Natural killer cell treated with Interleukin-12 subunit alpha and Interleukin-12 subunit beta and Interleukin-15 and Interleukin-18, amount 100 ng/mL, for 72 hours (primary cell): Measurements from ENCODE around the gene RRM1. TPM values are rescaled to one million over a fixed set of nuclear protein-coding genes. Genes with fewer than 3 reads are reported as not detected.
"Not testable (repeated sequence)": the region's sequence is repeated elsewhere in the genome, so short reads cannot be mapped to it uniquely, and the experiment has no call there.

Experiments
- ATAC-seq, 2 donors: fragments of 150-1000 bp; cut with Tn5 transposase in 1 of 2; sonication (Bioruptor Pico), chemical (Tn5 transposase) in 1 of 2; 2 replicates each; pipeline ENCODE4 v1.10.0; 2021
- DNase-seq: peaks from one replicate; pipeline ENCODE4 v3.0.0; 2022; ENCODE audit warnings: low spot score
- H3K27ac Mint-ChIP-seq, 2 donors: 1 replicate in 1 of 2; 2 replicates in 1 of 2; pipeline ENCODE4 v1.8.0; 2022; ENCODE audit warnings: mixed read lengths in 2 of 2, mild to moderate bottlenecking in 1 of 2, moderate library complexity in 1 of 2
- H3K27me3 Mint-ChIP-seq, 2 donors: 1 replicate in 1 of 2; 2 replicates in 1 of 2; pipeline ENCODE4 v1.8.0; 2022; ENCODE audit warnings: mixed read lengths in 2 of 2
- H3K36me3 Mint-ChIP-seq: one replicate; pipeline ENCODE4 v1.8.0; 2022; ENCODE audit warnings: mixed read lengths
- H3K4me1 Mint-ChIP-seq, 2 donors: 1 replicate in 1 of 2; 2 replicates in 1 of 2; pipeline ENCODE4 v1.8.0; 2022; ENCODE audit warnings: low read depth in 2 of 2, mixed read lengths in 2 of 2, mild to moderate bottlenecking in 1 of 2
- H3K4me3 Mint-ChIP-seq: one replicate; pipeline ENCODE4 v1.8.0; 2022; ENCODE audit warnings: mixed read lengths
- H3K9me3 Mint-ChIP-seq: 2 replicates; pipeline ENCODE4 v1.8.0; 2022; ENCODE audit warnings: mixed read lengths
- total RNA-seq, 2 donors: library from RNA; stranded (reverse); gene quantifications; one replicate each; pipeline ENCODE4 v1.2.3, GENCODE V29; 2022

The RRM1 gene
- total RNA-seq, 2 donors from 2014 or later, result 109 to 181 TPM

- H3K27ac Mint-ChIP-seq, DNase-seq, H3K9me3 Mint-ChIP-seq, H3K4me1 Mint-ChIP-seq, H3K27me3 Mint-ChIP-seq, H3K4me3 Mint-ChIP-seq, ATAC-seq: not testable (repeated sequence)
- H3K36me3 Mint-ChIP-seq, result peaks cover 27% of the 10 kb centered on the region
Observed at GRCh38 chr11:4130219-4130618, 35.6 kb downstream of the RRM1 start.

GRCh38 chr11:4134806-4135205, 40.2 kb downstream of the RRM1 start:
- Mint-ChIP-seq H3K27me3 (no peaks in the 10 kb centered on the region), H3K36me3 (peaks cover 25% of the 10 kb centered on the region), H3K4me3 (no peak overlapping the region), H3K4me1 (no peaks in the 10 kb centered on the region), H3K27ac (no peak overlapping the region), H3K9me3 (no peaks in the 10 kb centered on the region)
- DNase-seq, result no peak
- ATAC-seq, result no peak

GRCh38 chr11:4138497-4138896, 43.9 kb downstream of the RRM1 start:
- no peaks in the 10 kb centered on the region for H3K4me1 Mint-ChIP-seq
- no peak overlapping the region for H3K27ac Mint-ChIP-seq
- H3K9me3 Mint-ChIP-seq, result no peaks in the 10 kb centered on the region
- no peak for ATAC-seq
- H3K4me3 Mint-ChIP-seq, result no peak overlapping the region
- no peaks in the 10 kb centered on the region for H3K27me3 Mint-ChIP-seq
- peaks cover 47% of the 10 kb centered on the region for H3K36me3 Mint-ChIP-seq
- DNase-seq, result no peak

- Mint-ChIP-seq H3K27me3 (no peaks in the 10 kb centered on the region), H3K9me3 (no peaks in the 10 kb centered on the region), H3K4me3 (no peak overlapping the region), H3K27ac (no peak overlapping the region), H3K4me1 (no peaks in the 10 kb centered on the region), H3K36me3 (peaks cover 47% of the 10 kb centered on the region)
- no peak for ATAC-seq
- DNase-seq, result no peak
Observed at GRCh38 chr11:4140067-4140636, 45.6 kb downstream of the RRM1 start.

- ATAC-seq (peak; percentile 8 to 25), DNase-seq (no peak)
- Mint-ChIP-seq H3K9me3 (no peaks in the 10 kb centered on the region), H3K4me1 (no peaks in the 10 kb centered on the region), H3K36me3 (peaks cover 9% of the 10 kb centered on the region), H3K4me3 (no peak overlapping the region), H3K27me3 (no peaks in the 10 kb centered on the region), H3K27ac (no peak overlapping the region)
Observed at GRCh38 chr11:4146070-4146771, 51.6 kb downstream of the RRM1 start.

GRCh38 chr11:4146772-4147098, 52.1 kb downstream of the RRM1 start:
- H3K9me3 Mint-ChIP-seq, result no peaks in the 10 kb centered on the region
- H3K27ac Mint-ChIP-seq, result no peak overlapping the region
- DNase-seq (no peak), ATAC-seq (peak; percentile 10 to 12)
- H3K4me3 Mint-ChIP-seq, result no peak overlapping the region
- H3K27me3 Mint-ChIP-seq, result no peaks in the 10 kb centered on the region
- peaks cover 3% of the 10 kb centered on the region for H3K36me3 Mint-ChIP-seq
- H3K4me1 Mint-ChIP-seq, result no peaks in the 10 kb centered on the region

- no peaks in the 10 kb centered on the region for H3K4me1 Mint-ChIP-seq
- H3K4me3 Mint-ChIP-seq, result no peak overlapping the region
- H3K36me3 Mint-ChIP-seq, result no peaks in the 10 kb centered on the region
- no peak for DNase-seq
- peaks cover 0 to 2% of the 10 kb centered on the region in 2 donors for H3K27me3 Mint-ChIP-seq
- H3K27ac Mint-ChIP-seq, result no peak overlapping the region
- ATAC-seq, result no peak
- no peaks in the 10 kb centered on the region for H3K9me3 Mint-ChIP-seq
Observed at GRCh38 chr11:4154503-4154902, 59.9 kb downstream of the RRM1 start.

- Mint-ChIP-seq H3K4me1 (no peaks in the 10 kb centered on the region), H3K9me3 (no peaks in the 10 kb centered on the region), H3K4me3 (no peak overlapping the region), H3K36me3 (no peaks in the 10 kb centered on the region), H3K27ac (no peak overlapping the region), H3K27me3 (peaks cover 2 to 7% of the 10 kb centered on the region in 2 donors)
- DNase-seq, result no peak
- no peak for ATAC-seq
Observed at GRCh38 chr11:4156571-4156970, 62.0 kb downstream of the RRM1 start.

GRCh38 chr11:4158818-4159217, 64.2 kb downstream of the RRM1 start:
- not testable (repeated sequence) for H3K9me3 Mint-ChIP-seq, DNase-seq, H3K27me3 Mint-ChIP-seq, H3K27ac Mint-ChIP-seq, ATAC-seq, H3K4me1 Mint-ChIP-seq, H3K36me3 Mint-ChIP-seq, H3K4me3 Mint-ChIP-seq

- Mint-ChIP-seq H3K9me3 (no peaks in the 10 kb centered on the region), H3K4me1 (no peaks in the 10 kb centered on the region), H3K27me3 (peaks cover 0 to 8% of the 10 kb centered on the region in 2 donors), H3K4me3 (no peak overlapping the region), H3K27ac (no peak overlapping the region), H3K36me3 (no peaks in the 10 kb centered on the region)
- DNase-seq, result no peak
- ATAC-seq, result no peak
Observed at GRCh38 chr11:4161305-4161704, 66.7 kb downstream of the RRM1 start.

GRCh38 chr11:4164884-4165590, 70.4 kb downstream of the RRM1 start:
- DNase-seq, result no peak
- ATAC-seq, result peak in 1 of 2 donors; percentile 7
- H3K4me3 Mint-ChIP-seq, result no peak overlapping the region
- no peaks in the 10 kb centered on the region for H3K9me3 Mint-ChIP-seq
- no peaks in the 10 kb centered on the region for H3K36me3 Mint-ChIP-seq
- no peak overlapping the region for H3K27ac Mint-ChIP-seq
- H3K27me3 Mint-ChIP-seq, result peaks cover 0 to 8% of the 10 kb centered on the region in 2 donors
- no peaks in the 10 kb centered on the region for H3K4me1 Mint-ChIP-seq

- Mint-ChIP-seq H3K27me3 (no peaks in the 10 kb centered on the region), H3K36me3 (no peaks in the 10 kb centered on the region), H3K4me3 (no peak overlapping the region), H3K27ac (no peak overlapping the region), H3K4me1 (no peaks in the 10 kb centered on the region), H3K9me3 (no peaks in the 10 kb centered on the region)
- DNase-seq (no peak), ATAC-seq (peak in 1 of 2 donors; percentile 46)
Observed at GRCh38 chr11:4167292-4167691, 72.7 kb downstream of the RRM1 start.

- Mint-ChIP-seq H3K9me3 (no peaks in the 10 kb centered on the region), H3K27me3 (no peaks in the 10 kb centered on the region), H3K27ac (no peak overlapping the region), H3K36me3 (no peaks in the 10 kb centered on the region), H3K4me3 (no peak overlapping the region), H3K4me1 (no peaks in the 10 kb centered on the region)
- DNase-seq, result no peak
- ATAC-seq, result peak; percentile 32 to 44
Observed at GRCh38 chr11:4167758-4168157, 73.2 kb downstream of the RRM1 start.

GRCh38 chr11:4175620-4176350, 81.2 kb downstream of the RRM1 start:
- H3K27me3 Mint-ChIP-seq, result peaks cover 8 to 12% of the 10 kb centered on the region in 2 donors
- not testable (repeated sequence) for DNase-seq, H3K9me3 Mint-ChIP-seq, H3K4me3 Mint-ChIP-seq, H3K27ac Mint-ChIP-seq, H3K4me1 Mint-ChIP-seq, H3K36me3 Mint-ChIP-seq, ATAC-seq
